ENCODE results near the gene CSNK1A1.
"Not testable (repeated sequence)": the region's sequence is repeated elsewhere in the genome, so short reads cannot be mapped to it uniquely, and the experiment has no call there.

The CSNK1A1 gene

DNA sequence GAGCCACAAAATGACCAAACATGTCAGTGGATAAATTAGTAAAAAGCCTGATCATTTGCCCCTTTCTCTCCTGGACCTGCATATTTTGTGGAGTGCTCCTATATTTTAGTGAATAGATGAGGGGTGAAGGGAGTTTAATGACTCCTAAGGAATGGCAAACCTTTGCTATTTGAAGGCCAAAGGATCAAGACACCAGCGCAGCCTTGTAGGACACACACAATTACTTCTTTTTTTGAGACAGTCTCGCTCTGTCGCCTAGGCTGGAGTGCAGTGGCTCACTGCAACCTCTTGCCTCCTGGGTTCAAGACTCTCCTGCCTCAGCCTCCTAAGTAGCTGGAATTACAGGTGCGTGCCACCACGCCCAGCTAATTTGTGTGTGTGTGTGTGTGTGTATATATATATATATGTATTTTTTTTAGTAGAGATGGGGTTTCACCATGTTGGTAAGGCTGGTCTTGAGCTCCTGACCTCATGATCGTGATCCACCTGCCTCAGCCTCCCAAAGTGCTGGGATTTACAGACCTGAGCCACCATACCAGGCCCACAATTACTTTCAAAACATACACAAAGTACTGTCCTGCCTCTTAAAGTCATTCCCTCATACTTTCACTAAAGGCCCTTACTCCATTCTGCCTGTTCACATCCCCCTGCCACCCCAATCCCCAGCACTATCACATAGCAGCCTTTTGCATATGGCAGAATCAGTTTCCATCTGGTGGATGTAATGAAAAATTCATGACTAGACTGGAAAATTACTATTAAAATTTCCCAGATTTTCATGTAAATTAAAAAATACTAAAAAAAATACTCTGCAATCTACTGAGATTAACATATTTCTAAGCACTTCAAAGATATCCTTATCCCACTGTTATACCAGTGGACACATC, 60.4 kb downstream of the CSNK1A1 start:
- no peak for DNase-seq (ENCODE audit: low read depth)

- no peak for DNase-seq (ENCODE audit: low read depth)
Observed at GRCh38 chr5:149489605-149490037, 61.6 kb downstream of the CSNK1A1 start.

- no peak for DNase-seq (ENCODE audit: low read depth)
Observed at GRCh38 chr5:149488645-149489306, 62.5 kb downstream of the CSNK1A1 start.

DNA sequence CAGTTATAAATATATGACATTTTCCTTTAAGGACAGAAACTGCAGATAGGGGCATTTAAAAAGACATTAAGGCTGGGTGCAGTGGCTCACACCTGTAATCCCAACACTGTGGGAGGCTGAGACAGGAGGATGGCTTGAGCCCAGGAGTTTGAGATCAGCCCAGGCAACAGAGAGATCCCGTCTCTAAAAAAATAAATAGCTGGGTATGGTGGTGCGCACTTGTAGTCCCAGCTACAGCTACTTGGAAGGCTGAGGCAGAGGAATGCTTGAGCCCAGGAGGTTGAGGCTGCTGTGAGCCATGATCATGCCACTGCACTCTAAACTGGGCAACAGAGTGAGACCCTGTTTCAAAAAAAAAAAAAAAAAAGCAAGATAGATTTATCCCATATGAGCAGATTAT, 63.6 kb downstream of the CSNK1A1 start:
- DNase-seq (ENCODE audit: low read depth) = no peak

- no peak for DNase-seq (ENCODE audit: low read depth)
Observed at GRCh38 chr5:149486726-149487635, 64.3 kb downstream of the CSNK1A1 start.

- DNase-seq (ENCODE audit: low read depth) = no peak
Observed at GRCh38 chr5:149485655-149486615, 65.3 kb downstream of the CSNK1A1 start.

GRCh38 chr5:149481485-149481884, 69.8 kb downstream of the CSNK1A1 start:
- DNase-seq (ENCODE audit: low read depth) = no peak

DNA sequence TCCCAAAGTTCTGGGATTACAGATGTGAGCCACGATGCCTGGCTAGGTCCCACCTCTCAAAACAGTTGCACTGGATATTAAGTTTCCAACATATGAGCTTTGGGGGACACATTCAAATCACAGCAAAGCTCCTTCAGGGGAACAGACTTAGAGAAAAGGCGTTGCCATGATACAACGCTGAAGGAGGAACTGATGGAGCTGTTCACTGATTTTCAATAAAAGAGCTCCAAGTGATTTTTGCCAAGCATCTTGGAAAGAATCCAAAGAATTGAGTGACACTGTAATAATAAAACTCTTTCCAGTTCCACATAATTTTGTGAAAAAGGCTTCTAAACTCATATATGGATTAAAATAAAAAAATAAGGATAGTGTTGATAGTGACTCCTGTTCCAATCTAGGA, 72.5 kb downstream of the CSNK1A1 start:
- no peak for DNase-seq (ENCODE audit: low read depth)

- DNase-seq (ENCODE audit: low read depth) = no peak
Observed at GRCh38 chr5:149475777-149476176, 75.5 kb downstream of the CSNK1A1 start.

GRCh38 chr5:149474198-149474597, 77.0 kb downstream of the CSNK1A1 start:
- no peak for DNase-seq (ENCODE audit: low read depth)

GRCh38 chr5:149473441-149473840, 77.8 kb downstream of the CSNK1A1 start:
- DNase-seq (ENCODE audit: low read depth) = no peak

- DNase-seq (ENCODE audit: low read depth) = no peak
Observed at GRCh38 chr5:149472399-149472798, 78.8 kb downstream of the CSNK1A1 start.

- DNase-seq (ENCODE audit: low read depth) = no peak
Observed at GRCh38 chr5:149471406-149472183, 79.6 kb downstream of the CSNK1A1 start.

DNA sequence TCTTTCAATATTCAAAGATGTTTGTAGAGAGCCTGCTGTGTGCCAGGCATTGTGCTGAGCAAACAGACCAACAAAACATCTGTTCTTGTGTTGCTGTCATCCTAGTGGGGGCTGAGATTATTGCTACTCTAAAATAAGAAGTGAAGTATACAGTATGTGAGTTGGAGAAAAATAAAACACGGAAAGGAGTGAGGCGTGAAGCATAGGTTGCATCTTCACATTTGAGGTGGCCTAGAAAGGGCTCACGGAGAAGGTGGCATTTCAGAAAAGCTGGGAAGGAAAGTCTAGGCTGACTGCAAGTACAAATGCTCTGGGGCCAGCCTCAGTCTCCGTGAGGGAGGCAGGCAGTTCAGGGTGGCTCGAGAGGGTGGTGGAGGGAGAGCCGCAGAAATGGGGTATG, 80.3 kb downstream of the CSNK1A1 start:
- DNase-seq (ENCODE audit: low read depth) = no peak

DNA sequence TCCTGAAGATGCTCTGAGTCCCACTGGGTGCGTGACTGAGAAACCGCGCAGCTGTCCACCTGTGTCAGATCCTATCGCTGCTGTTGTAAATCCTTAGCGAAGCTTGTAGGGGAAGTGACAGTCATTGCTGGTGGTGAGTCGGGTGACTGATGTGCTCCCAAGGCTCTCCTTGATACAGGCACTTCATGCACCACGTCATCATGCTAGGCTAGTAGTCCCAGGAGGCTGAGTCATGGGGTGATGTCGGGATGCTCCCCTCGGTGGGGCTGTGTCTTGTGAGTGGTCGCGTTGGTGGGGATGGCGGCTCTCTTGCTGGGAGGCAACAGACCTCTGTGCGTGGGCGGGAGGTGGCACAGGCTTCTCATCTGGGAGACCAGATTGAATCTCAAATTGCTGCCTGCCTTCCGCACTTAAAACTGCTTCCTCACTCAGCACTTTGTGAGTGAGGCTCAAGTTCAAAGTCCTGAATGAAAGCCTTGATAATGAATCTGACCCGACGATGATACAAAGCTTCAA, 84.7 kb downstream of the CSNK1A1 start:
- no peak for DNase-seq (ENCODE audit: low read depth)

GRCh38 chr5:149464796-149465489, 86.3 kb downstream of the CSNK1A1 start:
- DNase-seq (ENCODE audit: low read depth) = no peak

- DNase-seq (ENCODE audit: low read depth) = not testable (repeated sequence)
Observed at GRCh38 chr5:149461907-149462306, 89.3 kb downstream of the CSNK1A1 start.

- DNase-seq (ENCODE audit: low read depth) = no peak
Observed at GRCh38 chr5:149459891-149460290, 91.3 kb downstream of the CSNK1A1 start.

DNA sequence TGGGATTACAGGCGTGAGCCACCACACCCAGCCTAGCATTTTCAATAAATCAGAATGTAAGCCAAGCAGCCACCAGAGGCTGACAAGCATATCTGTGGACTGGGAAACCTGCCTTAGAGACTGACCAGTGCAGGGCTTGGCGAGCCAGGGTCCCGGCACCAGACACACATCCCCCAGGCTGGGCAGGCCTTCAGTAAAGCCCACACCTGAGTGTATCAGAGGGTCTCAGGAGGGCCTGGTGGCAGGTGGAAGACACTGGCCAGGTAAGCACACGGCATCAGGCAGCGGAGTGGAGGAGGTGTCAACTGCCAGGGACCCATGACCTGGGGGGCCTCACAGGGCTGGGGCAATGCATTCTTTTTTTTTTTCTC, 93.9 kb downstream of the CSNK1A1 start:
- DNase-seq (ENCODE audit: low read depth) = no peak

All from stimulated activated CD8-positive, alpha-beta memory T cell treated with anti-CD3 and anti-CD28 coated beads, Interleukin-15, amount 100 ng/mL, for 1 hour (primary cell).